GM18873 (cell line): Measurements from ENCODE around the gene CLEC1A.

ENCODE experiments used
- ATAC-seq: cut with Tn5 transposase; IDR thresholded peaks from one replicate; pipeline ENCODE4 v1.9.1; 2021; ENCODE audit warnings: mild to moderate bottlenecking, moderate library complexity, moderate number of reproducible peaks; ENCODE audit not compliant: unreplicated experiment, low FRiP score

The CLEC1A gene

GRCh38 chr12:10098791-10099190 lies at the start of gene CLEC1A:
TSS of gene CLEC1A (minus strand) at chr12:10098985. CDS start at chr12:10098922, 63 bp downstream.
- no peak for ATAC-seq

GRCh38 chr12:10147714-10148403 lies 49.1 kb upstream of the CLEC1A start:
- ATAC-seq: peak; percentile 72

GRCh38 chr12:10142976-10143589 lies 44.3 kb upstream of the CLEC1A start:
- no peak for ATAC-seq

GRCh38 chr12:10140001-10140400 lies 41.2 kb upstream of the CLEC1A start:
- no peak for ATAC-seq

GRCh38 chr12:10136637-10137205 lies 37.9 kb upstream of the CLEC1A start:
- ATAC-seq: no peak

- ATAC-seq: no peak
Observed at GRCh38 chr12:10135126-10135525, 36.3 kb upstream of the CLEC1A start.

GRCh38 chr12:10132850-10133370 lies 34.1 kb upstream of the CLEC1A start:
- no peak for ATAC-seq

GRCh38 chr12:10131111-10131690 lies 32.4 kb upstream of the CLEC1A start:
- ATAC-seq: no peak

- ATAC-seq: peak; percentile 63
Observed at GRCh38 chr12:10130042-10130441, 31.3 kb upstream of the CLEC1A start, which contains the start of gene CLEC7A. TSS of gene CLEC7A (minus strand) at chr12:10130199. CDS start at chr12:10130082, 117 bp downstream.

GRCh38 chr12:10128687-10129086 lies 29.9 kb upstream of the CLEC1A start:
- ATAC-seq: no peak

- no peak for ATAC-seq
Observed at GRCh38 chr12:10126413-10126812, 27.6 kb upstream of the CLEC1A start.

- no peak for ATAC-seq
Observed at GRCh38 chr12:10122689-10123088, 23.9 kb upstream of the CLEC1A start.

GRCh38 chr12:10121278-10121677 lies 22.5 kb upstream of the CLEC1A start:
- ATAC-seq: no peak

GRCh38 chr12:10119066-10119465 lies 20.3 kb upstream of the CLEC1A start:
- no peak for ATAC-seq

GRCh38 chr12:10115890-10116289 lies 17.1 kb upstream of the CLEC1A start:
- no peak for ATAC-seq

- no peak for ATAC-seq
Observed at GRCh38 chr12:10115311-10115710, 16.5 kb upstream of the CLEC1A start.

GRCh38 chr12:10113920-10114319 lies 15.1 kb upstream of the CLEC1A start:
- ATAC-seq: no peak

GRCh38 chr12:10113075-10113474 lies 14.3 kb upstream of the CLEC1A start:
- no peak for ATAC-seq

GRCh38 chr12:10111451-10111850 lies 12.7 kb upstream of the CLEC1A start:
- ATAC-seq: no peak

GRCh38 chr12:10110256-10110844 lies 11.6 kb upstream of the CLEC1A start:
- ATAC-seq: no peak

- no peak for ATAC-seq
Observed at GRCh38 chr12:10102322-10102721, 3.5 kb upstream of the CLEC1A start.
